ENCODE data around the gene SS18.

The SS18 gene

DNA sequence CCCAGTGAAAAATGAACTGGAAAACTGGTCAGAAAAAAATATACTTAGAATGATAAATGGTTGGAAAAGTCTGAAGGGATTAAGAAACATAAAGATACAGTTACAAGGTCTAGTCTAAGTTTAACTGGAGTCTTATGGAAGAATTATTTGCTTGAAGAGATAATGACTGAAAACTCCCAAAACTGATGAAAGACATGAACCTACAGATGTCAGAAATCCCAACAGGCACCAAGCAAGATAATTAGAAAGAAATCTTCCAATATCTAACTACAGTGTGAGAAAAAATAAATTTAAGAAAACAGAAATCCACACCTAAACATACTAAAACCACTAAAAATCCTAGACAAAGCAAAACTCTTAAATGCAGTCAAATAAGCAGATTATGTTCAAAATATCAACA, 19.4 kb downstream of the SS18 start:
- DNase-seq, result no peak

GRCh38 chr18:26059357-26059756, 31.1 kb downstream of the SS18 start:
- DNase-seq, result no peak

GRCh38 chr18:26057344-26057773, 33.1 kb downstream of the SS18 start:
- DNase-seq, result no peak

DNA sequence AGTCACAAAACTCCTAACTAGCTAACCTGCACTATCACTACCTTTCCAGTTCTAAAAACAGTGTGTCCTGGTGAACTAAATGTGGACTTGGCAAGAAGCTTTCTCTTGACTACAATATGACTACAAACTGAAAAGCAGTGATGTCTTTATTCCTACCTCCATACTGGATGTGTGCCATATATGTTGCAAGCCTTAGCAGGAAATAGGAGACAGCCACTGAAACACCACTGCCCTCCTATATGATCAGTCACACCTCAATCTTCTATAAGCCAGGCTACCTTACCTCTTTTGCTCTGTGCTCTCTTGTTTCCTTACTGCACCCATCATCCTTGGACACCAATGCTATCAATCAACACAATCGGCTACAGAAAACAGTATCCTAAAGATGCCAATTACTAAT, 34.1 kb downstream of the SS18 start:
- no peak for DNase-seq

DNA sequence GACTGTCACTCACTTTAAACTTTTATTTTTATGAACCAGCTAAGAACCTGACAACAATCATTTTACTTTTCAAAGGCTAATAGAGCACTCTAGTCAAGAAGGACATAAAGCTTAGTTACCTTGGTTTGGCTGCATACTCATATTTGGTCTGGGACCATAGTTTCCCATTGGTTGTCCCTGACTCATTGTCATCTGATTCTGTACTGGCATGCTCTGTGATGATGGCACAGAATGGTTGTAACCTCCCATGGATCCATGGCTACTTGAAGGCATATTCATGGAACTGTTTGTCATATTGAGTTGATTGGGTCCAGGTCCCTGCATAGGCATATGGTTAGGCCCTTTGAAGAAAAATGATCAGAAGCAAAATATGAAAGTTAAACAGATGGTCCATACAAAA, 37.9 kb downstream of the SS18 start:
- DNase-seq, result no peak

DNA sequence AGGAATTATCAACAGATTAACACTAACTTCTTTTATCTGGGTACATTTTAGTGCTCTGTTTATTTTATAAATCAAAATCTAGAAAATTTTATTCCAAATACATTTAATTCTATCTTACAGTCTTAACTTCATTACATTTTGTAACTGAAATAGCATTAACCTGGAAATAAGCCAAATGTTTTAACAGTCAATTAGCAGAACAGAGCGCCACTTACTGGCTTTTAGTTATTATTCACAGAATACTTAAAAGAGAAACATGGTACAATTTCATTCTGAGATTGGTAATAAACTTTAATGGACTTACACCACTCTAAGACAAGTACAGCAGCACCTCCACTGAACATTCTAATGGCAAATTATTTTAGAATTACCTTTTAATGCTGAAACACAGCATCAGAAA, 38.6 kb downstream of the SS18 start:
- DNase-seq, result no peak

DNA sequence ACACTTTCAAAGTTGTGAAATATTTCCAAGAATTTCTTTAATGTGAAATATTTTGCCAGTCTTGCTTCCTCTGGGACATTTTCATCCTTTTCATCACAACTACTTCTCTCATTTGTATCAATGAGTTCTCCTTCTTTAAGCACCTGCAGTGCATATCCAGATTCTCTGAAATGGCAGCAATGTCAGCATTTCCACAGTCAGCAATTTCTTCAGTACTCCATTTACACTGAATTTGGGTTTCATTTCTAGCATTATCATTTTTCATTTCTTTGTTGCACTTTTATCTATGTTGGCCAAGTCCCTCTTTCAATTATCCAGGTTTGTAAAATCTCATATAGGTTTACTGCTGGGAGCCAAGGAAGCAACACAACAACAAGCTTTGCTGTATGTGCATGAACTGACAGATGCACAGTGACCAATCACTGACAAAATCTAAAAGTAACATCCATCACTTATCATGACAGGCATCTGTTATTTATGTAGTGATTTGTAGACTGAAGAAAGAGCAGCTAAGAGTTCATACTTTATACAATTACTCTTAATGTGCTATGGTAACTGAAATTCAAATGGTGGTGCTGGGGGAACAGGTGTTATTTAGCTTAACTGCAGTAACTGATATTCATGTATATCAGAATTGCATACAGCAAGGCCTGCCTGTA, 43.9 kb downstream of the SS18 start:
- DNase-seq, result no peak

DNA sequence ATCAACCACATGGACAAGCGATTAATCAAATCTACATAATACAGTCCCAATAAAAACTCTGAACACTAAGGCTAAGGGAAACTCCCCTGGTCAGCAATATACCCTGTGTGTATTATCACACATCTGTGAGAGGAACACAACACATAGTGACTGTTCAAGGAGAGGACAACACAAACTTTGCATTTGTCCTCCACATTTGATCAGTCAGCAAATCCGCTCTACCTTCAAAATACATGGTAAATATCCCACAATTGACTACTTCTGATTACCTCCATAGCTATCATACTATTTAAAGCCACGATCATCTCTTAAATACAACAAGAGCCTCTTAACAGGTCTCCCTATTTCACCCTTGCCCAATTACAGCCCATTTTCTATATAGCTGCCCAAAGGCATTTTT, 45.6 kb downstream of the SS18 start:
- no peak for DNase-seq

DNA sequence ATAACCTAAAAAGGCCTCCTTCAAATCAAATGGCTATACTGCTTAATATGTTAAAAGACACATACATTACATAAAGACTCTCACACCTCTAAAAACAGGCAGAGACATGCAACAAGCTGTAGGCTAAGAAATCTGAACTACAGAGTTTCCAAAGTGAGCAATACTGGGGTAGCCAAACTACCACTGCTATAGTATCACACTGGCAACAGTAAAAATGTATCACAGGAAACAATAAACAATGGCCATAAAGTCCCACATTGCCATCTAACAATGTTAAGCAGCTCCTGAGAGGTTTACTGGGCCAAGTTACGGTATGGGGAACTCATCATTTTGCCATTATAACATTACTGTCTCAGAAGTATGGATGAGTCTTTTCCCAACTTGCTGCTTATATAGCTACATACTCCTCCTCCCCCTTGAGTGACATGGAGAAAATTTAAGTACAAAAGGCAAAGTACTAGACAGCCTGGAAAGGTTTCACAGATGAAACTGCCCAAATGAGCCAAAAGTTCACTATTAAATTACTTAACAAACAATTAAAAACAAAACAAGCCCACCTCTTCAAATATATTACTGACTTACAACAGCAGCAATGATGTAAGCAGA, 50.3 kb downstream of the SS18 start:
- no peak for DNase-seq

- no peak for DNase-seq
Observed at GRCh38 chr18:26039203-26039602, 51.2 kb downstream of the SS18 start.

DNA sequence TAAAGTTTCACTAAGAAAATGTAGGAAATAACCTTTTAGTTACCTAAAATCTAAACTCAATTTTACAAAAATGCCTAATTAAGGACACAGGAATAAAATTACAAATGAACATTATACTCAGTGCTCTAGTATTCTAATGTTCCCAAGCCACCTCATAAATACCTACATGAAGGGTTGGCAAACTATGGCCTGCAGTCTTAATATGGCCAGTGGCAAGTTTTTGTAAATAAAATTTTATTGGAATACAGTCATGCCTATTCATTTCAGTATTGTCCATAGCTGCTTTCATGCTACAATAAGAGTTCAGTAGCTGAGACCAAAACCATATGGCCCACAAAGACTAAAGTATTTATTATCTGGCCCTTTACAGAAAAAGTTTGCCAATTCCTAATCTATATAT, 53.8 kb downstream of the SS18 start:
- DNase-seq, result no peak

- DNase-seq, result no peak
Observed at GRCh38 chr18:26034850-26035497, 55.4 kb downstream of the SS18 start.

GRCh38 chr18:26022585-26022984, 67.8 kb downstream of the SS18 start:
- DNase-seq, result no peak

- DNase-seq, result no peak
Observed at GRCh38 chr18:26021061-26021754, 69.2 kb downstream of the SS18 start.

GRCh38 chr18:26017929-26018328, 72.5 kb downstream of the SS18 start:
- no peak for DNase-seq

DNA sequence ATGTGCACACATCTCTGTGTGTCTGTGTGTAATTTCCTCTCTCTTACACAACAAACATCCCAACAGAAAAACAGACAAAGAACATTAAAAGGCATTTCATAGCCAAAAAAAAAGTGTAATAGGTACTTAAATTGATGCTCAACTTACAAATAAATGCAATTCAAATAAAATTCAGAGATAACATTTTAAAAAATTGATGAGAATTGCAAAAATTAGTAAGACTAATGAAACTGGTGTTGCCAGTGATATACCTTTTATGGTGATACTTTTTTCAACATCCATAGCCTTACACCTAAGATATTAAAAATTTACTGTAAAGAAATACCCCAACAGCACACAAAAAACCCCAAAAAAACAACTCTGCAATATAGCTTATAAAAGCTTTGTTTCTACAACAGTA, 76.0 kb downstream of the SS18 start:
- DNase-seq, result no peak

DNA sequence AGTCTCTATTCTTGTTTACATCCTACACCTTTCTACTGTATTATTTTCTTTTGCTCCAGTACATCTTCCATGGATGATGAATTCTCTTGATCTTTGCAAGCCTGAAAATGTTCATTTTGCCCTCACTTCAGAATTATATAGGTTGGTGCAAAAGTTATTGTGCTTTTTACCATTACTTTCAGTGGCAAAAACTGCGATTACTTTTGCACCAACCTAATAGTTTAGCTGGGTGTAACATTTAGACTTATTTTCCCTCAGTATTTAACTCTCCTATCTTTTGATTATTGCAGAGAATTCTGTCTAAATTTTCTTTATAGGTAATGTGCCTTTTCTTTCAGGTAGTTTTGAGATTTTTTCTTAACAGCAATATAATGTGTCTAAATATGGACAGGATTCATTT, 81.8 kb downstream of the SS18 start:
- DNase-seq, result no peak

DNA sequence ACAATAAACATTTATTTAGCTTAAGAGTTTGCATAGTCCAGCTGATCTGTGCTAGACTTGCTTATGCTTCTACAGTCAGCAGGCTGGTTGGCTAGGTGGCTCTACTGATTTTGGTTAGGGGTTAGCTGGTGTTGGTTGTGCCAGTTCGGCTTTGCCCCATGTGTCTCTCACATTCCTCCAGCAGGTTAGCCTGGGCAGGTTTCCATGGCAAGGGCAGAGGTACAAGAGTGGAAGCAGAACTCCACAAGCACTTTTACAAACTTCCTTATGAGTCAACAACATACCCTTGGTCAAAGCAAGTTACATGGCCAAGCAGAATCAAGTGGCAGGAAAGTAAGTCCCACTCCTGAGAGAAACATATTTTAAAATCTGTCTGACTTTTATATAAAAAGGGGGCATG, 82.3 kb downstream of the SS18 start:
- DNase-seq, result no peak

DNA sequence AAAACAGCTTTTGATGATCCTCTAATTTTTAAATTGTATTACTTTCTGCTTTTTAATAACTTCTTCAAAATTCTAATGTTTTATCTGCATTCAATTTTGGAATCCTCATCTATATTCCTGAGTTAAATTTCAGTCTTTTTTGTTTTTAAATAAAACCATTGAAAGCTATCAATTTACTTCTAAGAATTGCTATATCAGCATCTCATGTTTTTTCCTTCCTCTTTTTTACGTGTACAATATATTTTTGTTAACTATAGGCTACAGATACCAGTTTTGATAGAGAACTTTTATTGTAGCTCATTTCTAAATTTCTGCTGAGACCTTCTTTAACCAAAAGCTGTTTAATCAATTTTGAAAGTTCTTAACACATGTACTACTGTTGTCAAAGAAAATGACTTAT, 84.5 kb downstream of the SS18 start:
- DNase-seq, result no peak

GRCh38 chr18:26004832-26005231, 85.6 kb downstream of the SS18 start:
- no peak for DNase-seq

DNA sequence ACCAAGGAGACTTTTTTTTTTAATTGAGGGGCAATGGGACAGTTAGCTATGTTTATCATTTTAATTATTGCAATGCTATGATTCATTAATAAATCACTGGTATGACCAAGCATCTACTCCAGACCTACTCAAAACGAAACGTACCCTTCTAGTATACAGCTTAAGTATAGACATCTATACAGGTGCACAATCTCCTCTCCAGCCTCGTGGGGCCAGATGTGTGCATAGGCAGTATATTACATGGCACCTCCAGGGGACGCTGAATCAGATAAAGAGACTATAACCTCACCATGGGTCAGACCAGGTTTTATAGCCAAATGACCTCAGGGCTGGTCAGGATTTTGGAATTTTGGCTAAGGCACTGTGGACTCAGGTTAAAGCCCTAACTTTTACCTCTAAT, 86.6 kb downstream of the SS18 start:
- DNase-seq, result no peak

- no peak for DNase-seq
Observed at GRCh38 chr18:26003356-26003755, 87.1 kb downstream of the SS18 start.

- DNase-seq, result no peak
Observed at GRCh38 chr18:26002375-26002910, 88.0 kb downstream of the SS18 start.

DNA sequence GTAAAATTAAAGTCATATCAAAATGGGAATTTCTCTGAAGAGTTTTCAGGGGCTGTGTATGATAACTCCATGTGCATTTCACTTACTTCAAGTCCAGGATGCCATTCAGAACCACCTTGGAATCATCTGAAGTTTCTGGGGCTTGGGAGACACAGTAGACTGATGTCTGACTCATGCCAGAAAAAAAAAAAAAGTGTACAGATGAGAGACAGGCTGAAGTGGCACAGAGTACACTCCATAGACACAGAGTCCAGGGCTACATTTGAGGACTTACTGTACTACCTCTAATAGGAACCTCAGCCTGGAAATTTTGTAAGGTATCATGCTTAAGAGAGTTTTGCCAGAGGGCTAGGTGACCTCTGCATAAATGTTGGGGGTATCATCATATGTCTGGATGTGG, 92.0 kb downstream of the SS18 start:
- no peak for DNase-seq
